Inflammatory macrophage treated with lipopolysaccharide for 4 hours (primary cell): ENCODE measurements around the gene TFCP2.
"Not testable (repeated sequence)": the region's sequence is repeated elsewhere in the genome, so short reads cannot be mapped to it uniquely, and the experiment has no call there.

ENCODE experiments used
- DNase-seq: peaks from one replicate; pipeline ENCODE4 v3.0.0-alpha.2; 2020

The TFCP2 gene

GRCh38 chr12:51080136-51080535 is 92.8 kb downstream of the TFCP2 start:
- DNase-seq, result no peak

DNA sequence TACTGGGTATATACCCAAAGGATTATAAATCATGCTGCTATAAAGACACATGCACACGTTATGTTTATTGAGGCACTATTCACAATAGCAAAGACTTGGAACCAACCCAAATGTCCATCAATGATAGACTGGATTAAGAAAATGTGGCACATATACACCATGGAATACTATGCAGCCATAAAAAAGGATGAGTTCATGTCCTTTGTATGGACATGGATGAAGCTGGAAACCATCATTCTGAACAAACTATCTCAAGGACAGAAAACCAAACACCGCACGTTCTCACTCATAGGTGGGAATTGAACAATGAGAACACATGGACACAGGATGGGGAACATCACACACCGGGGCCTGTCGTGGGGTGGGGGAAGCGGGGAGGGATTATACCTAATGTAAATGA is 94.1 kb downstream of the TFCP2 start:
- DNase-seq, result not testable (repeated sequence)

- not testable (repeated sequence) for DNase-seq
Observed at GRCh38 chr12:51078346-51078745, 94.6 kb downstream of the TFCP2 start.

GRCh38 chr12:51077930-51078329 is 95.0 kb downstream of the TFCP2 start:
- DNase-seq, result no peak

DNA sequence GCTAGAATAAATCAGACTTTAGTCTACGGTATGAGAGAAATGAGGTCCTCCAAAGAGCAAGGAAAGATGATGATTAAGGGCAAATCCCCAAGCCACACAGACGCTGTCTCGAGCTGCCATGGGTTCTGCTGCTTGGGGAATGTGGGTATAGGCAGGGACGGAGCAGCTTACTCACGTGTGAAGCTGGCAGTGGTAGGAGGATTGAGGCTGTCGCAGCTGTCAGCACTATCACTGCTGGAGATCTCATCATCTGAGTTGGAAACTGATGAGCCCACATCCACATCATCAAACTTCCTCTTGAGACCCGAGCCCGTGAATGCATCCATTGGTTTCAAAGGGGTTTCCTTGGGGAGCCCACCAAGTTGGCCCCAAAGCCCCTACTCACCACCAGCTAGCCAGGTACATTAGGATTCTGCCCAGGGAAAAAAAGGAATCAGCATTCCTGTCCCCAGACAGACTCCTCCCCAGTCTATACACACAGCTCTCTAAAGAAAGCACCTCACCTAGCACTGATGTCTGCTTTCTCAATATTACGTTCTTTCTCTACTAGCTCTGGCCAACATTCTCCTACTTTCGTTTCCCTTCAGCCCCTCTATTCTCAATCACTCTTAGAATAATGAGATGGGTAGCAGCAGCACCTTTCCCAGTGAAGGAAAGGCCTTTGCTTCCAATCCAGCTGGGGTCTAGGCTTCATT is 96.6 kb downstream of the TFCP2 start:
- DNase-seq, result no peak

DNA sequence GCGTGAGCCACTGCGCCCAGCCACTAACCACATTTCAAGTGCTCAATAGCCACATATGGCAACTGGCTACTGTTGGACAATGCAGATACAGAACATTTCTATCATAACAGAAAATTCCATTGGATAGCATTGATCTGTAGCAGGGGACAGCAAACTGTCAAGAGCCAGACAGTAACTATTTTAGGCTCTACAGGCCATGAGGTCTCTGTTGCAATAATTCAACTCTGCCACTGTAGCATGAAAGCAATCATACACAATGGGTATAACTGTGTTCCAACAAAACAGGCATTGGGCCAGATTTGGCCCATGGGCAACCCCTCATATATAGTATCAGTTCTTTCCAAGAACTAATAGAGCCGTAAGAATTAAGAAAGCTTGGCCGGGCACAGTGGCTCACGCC is 97.5 kb downstream of the TFCP2 start:
- DNase-seq, result no peak

DNA sequence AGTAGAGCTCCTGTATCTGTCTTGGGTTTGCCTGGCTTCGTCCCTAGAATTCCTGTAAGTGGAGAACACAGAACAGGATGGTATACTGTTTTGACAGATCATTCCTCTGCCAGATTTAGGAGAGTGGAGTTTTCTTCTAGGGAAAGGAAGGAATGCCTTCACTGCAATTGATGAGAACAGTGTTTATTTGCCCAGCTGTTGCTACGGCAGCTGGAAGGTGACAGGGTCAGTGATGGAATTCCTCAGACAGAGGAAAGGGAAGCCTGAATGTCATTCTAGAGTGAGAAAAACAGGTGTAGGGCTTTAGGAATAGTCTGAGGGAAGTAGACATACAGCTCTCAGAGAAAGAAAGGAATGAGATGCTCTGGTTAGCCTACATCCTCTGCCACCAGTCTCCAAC is 101.3 kb downstream of the TFCP2 start:
- no peak for DNase-seq

DNA sequence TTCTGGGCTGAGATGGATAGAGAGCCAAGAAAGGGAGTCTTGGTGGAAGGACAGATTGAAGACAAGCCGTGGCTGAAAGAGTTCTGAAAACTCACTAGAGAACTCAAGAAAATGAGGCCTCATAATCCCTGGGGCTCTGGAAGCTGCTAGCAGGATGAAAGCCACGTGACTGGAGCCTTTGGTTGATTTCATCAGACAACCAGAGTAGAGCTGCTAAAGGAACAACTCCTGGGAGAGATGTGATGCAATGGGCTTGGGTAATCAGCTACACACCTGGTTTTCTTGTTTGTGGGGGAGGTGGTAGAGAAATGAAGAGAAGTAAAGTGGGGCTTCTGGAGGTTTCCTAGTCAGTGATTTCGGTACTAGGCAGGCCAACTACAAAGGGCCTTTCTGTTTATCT is 102.9 kb downstream of the TFCP2 start:
- no peak for DNase-seq

- no peak for DNase-seq
Observed at GRCh38 chr12:51067771-51068170, 105.2 kb downstream of the TFCP2 start.

GRCh38 chr12:51067229-51067628 is 105.7 kb downstream of the TFCP2 start:
- DNase-seq, result no peak

DNA sequence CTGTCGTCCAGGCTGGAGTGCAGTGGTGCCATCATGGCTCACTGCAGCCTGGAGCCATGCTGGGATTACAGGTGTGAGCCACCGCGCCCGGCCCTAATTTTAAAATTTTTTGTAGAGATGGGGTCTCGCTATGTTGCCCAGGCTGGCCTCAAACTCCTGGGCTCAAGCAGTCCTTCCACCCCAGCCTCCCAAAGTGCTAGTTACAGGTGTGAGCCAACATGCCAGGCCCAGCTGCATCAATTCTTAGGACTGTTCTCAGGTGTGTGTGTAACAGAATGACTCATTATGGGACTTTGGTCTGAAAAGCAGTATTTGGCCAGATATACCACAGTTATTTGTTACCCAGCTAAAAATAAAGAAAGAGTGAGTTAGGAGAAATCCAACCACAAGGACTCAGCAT is 107.4 kb downstream of the TFCP2 start:
- DNase-seq, result no peak

DNA sequence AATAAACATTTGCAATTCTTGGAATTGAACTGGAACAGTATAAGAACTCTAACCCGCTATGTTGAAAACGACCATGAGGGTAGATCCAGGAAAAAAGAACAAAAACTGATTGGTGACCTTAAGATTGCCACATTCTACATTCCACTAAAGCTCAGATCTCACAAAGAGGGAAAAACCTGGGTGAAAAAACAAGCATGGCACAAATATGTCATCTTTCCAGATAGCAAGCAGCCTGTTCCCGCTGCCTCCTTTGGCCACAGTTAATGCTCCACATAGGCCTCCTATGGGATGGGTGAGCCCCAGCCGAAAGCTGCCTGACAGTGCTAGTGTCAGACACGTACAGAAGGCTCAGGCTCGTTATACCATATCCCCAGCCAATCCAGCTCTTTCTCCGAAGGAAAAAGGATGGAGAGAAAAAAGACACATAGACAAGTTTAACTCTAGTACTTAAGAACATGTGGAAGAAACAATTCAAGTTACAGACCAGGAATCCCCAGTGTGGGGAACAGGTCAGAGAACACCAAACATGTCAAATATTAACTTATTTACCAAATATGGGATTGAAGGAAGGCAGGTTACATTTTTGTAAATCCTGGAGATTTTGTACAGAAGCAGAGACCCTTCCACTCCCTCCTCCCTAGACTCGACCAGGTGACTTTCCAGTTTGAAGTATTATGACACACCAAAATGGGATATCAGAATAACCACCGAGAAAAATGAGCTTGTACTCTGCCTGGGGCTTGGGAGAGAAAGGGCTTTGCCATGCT is 110.1 kb downstream of the TFCP2 start:
- DNase-seq, result no peak

- DNase-seq, result no peak
Observed at GRCh38 chr12:51059086-51059485, 113.8 kb downstream of the TFCP2 start.

DNA sequence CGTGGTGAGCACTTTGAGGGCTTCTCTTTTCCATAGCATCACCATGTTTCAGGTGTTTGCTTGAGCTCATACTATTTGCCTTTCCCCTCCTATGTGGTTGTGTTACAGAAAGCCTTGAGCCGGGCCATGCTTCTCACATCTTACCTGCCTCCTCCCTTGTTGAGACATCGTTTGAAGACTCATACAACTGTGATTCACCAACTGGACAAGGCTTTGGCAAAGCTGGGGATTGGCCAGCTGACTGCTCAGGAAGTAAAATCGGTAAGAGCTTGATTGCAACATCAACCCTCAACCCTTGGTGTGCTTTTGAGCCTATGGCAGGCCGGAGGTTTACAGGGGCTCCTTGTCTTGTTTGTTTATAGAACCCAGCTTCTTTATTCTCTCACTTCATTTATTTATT is 116.7 kb downstream of the TFCP2 start:
- peak; percentile 33 for DNase-seq

- no peak for DNase-seq
Observed at GRCh38 chr12:51055060-51055459, 117.9 kb downstream of the TFCP2 start.

DNA sequence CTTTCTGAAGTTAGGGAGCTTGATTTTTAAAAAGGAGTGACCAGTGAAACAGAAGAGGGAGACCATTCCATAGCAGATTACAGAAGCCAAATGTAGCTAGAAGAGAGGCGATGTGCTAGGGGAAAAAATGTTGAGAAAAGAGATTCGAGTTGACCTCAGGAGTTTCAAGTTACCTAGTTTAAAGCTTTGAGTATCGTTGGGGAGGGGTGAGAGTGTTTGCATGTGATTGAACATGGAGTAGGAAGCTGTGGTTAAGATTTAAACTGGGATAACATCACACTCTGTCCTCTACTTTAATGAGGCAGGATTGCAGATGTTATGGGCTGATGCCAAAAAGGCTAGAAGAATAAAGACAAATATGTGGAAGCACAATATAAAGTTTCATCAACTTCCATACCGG is 121.1 kb downstream of the TFCP2 start:
- no peak for DNase-seq

DNA sequence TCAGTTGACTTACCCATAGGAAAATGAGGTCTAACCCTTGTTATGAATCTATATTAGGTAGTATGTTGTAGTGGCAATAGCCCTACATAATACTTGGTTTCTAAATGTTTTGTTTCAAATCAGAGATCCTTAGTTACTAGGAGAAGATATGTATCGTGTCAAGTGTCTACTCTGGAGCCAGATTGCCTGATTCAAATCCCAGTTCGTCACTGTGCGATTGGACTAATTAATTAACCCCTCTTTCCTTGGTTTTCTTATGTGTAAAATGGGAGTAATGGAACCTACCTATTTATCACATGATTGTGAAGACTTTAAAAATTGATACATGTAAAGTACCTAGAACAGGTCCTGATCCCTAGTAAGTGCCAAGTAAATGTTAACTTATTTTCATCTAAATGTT is 123.4 kb downstream of the TFCP2 start:
- DNase-seq, result no peak

- DNase-seq, result no peak
Observed at GRCh38 chr12:51048661-51049251, 124.2 kb downstream of the TFCP2 start.

DNA sequence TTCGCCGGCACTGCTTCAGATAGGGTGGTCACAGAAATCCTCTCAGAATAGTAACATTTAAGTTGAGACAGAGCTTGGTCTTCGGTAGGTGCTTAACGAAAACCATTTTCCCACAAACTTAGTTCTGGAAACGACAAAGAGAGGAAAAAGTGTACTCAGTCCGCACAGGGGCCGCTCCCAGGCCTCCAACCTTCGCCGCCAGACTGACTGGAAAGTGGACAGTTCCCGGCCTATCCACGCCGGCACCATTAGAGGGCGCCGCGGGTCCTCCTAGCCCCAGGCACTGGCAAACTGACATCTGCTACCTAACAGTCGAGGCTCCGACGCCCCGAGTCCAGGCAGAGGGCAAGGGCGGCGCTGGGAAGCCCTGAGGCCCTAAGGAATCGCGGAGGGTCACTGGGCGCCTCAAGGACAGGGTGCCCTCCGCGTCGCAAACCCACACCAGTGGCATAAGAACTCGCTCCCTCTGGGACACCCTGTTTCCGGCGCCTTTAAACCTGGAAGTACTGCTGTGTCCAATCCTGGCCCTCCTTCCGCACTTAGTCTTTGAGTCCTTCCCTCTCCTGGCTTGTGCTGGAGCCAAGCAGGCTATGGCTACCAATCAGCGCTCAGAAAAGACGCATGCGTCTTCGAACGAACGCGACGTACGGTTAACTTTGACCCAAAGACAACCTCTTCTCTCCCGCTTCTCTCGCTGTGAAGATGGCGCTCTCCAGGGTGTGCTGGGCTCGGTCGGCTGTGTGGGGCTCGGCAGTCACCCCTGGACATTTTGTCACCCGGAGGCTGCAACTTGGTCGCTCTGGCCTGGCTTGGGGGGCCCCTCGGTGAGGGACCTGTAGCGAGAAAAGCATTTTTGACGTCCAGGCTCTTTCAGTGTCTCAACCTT is 125.0 kb downstream of the TFCP2 start, which contains the start of gene LETMD1:
TSS of gene LETMD1 (plus strand) at position 673 of the 886 bp plus-strand sequence. CDS start at position 703, 30 bp downstream.
- peak; percentile 99 for DNase-seq
